Fibroblast of upper back skin (primary cell): ENCODE data around the gene CD300C.
"Not testable (repeated sequence)": the region's sequence is repeated elsewhere in the genome, so short reads cannot be mapped to it uniquely, and the experiment has no call there.

Experiments used
- DNase-seq: peaks from one replicate; pipeline ENCODE4 v3.0.0-alpha.2; 2013

CD300C gene

DNA sequence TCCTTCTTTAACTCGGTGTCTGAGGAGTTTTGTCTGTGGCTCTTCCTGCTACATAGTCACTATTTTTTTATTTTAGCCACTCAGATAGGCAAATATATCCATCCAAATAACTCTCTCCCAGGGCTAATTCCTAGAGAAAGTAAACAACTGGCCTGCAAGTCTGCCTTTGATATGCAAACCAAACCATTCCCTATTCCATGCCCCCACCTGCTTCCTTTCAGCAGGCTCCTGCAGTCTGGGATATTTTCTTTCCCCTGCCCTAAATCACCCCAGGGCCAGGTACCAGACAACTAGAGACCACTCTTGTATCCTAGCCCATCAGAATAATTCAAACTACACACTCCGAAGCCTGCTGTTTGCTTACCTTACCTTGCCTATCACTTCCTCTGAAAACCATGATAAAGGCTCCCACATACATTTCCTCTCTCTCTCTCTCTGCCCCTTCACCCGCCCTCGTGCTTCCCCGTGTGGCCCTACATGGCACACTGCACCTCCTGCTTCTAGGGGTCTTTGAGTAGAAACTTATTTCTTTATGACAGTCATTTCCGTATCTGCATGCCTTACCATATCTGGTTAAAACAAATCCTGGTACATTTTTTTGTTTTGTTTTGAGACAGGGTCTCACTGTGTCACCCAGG lies 13.1 kb upstream of the CD300C start:
- no peak for DNase-seq

DNA sequence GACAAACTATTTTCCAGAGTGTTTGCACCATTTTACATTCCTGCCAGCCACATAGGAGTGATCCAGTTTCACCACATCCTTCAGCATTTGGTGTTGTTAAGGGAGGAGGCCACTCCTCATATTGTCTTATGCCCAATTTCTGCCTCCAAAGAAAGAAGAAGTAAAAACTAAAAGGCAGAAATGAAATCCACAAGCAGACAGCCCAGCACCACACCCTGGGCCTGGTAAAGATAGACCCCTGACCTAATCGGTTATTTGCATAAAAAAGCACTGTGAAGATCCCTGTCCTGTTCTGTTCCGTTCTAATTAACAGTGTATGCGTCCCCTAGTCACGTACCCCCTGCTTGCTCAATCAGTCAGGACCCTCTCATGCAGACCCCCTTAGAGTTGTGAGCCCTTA lies 12.5 kb upstream of the CD300C start:
- DNase-seq, result not testable (repeated sequence)

DNA sequence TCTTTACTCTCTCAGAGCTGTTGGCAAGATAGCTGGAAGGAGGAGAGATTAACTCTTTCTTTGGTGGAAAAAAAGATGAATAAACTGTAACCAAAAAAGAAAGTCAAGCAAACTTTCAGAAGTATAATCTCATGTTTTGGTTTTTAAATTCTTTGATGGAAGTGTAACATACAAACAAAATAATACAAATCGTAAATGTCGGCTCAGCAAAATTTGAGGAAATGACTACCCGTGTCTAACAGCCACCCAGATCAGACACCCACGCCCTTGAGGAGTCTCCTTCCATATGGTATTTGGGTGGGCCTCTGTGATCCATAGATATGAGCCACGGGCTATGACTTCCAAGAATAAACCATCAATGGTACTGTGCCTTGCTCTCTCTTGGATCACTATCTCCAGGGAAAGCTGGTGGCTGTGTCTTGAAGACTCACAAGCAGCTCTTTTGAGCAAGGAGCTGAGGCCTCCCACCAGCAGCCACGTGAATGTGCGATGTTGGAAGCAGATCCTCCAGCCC lies 9.6 kb upstream of the CD300C start:
- DNase-seq, result no peak

DNA sequence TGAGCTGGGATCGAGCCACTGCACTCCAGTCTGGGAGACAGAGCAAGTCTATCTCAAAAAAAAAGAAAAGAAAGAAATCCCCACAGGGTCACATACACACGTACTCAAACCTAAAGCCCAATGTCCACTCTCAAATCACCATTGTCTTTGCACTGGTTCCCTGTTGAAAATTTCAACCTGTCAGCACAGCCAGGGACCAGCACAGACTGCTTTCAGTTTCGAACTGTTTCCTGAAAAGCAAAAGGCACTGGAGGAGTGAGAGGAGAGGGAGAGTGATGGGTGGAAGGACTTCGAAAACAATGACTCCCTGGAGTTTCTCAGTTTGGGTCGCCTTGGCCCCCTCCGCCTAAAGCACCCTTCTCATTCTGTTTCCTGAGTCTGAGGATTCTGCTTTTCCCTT lies 9.0 kb upstream of the CD300C start:
- no peak for DNase-seq

DNA sequence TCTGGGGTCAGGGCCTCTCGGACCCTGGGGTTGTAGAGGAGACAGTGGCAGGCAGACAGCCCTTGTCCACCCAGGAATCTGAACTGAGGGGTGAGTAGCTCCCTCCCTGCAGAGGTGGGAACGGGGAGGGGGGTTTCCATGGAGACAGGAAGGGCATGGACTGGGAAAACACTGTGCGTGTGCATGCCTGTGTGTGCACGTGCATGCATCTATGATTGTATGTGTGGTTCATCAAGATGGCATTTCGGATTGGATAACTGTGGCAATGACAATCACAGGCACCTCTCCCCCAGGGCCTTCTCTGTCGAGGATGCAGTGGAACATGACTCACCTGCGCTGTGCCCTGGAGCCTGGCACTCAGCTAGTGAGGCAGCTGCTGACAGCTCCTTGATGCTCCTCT lies 6.1 kb upstream of the CD300C start:
- no peak for DNase-seq

DNA sequence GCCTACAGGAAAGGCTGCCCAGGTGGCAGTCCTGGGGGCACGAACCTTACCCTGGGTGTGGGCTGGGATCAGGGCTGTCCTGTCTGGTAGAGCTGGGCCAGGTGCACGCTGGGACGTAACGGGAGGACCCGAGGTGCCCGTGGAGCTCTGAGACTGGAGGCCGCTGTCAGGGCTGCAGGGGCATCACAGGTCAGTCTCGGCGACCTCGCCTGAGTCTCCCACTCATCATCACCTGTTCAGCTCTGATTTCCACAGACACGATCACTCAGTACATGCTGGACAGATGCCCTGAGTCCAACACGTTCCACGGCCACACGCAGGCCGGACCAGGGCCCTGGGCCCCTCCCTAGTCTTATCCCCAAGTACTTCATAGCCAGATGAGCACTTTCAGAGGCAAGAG lies 4.7 kb upstream of the CD300C start:
- DNase-seq, result no peak

DNA sequence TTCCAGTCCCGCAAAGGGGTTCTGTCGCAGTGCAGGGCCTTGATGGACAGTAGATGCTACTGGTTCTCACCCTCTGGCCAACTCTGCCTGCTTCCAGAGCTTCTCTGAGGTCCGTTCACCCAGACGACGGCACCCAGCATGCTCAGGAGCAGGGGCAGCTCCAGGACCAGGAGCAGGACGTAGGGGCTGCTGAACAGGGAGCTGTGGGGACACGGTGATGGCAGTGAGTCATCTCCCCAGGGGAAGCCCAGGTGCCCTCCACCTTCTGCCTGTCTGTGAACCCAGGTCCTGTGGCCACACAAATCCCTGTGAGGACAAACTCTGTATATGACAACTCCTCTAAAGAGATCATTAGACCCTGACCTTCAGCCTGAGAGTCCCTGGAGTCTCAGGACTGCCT lies 3.4 kb upstream of the CD300C start:
- DNase-seq, result no peak

DNA sequence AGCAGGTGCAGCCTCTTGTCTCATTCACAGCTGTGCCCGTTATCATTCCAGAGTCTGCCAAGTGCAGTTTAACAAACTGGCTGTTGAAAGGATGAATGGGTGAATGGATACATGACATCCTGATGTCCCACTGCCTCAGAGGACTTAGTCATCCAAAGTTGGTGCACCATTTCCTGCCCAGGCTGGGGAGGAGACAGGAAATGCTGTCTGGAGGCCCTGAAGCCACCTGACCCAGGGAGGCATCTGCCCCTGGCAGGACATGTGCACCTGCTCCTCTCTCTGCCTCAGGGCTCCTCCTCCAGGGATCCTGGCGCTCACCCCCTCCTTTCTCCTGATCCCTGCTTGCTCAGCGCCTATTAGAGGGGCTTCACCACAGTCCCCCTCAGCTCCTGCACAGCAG lies 1.8 kb upstream of the CD300C start:
- no peak for DNase-seq

DNA sequence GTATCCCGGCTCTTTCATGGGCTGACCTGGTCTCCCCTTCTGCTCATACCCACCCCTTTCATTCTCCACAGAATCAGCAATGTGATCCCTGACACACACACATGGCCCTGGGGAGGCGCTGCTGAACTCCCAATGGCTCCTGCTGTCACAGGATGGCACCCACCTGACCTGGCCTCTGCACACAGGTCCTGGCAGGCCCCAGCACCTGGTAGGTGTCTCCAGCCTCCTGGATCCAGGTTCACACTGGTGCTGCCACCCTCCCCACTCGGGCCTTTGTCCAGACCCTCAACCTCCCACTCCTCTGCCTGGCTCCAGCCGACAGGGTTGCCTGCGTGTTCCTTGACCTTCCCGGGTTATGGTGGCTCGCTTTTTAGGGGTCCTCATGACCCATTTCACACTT lies 1.3 kb upstream of the CD300C start:
- no peak for DNase-seq

DNA sequence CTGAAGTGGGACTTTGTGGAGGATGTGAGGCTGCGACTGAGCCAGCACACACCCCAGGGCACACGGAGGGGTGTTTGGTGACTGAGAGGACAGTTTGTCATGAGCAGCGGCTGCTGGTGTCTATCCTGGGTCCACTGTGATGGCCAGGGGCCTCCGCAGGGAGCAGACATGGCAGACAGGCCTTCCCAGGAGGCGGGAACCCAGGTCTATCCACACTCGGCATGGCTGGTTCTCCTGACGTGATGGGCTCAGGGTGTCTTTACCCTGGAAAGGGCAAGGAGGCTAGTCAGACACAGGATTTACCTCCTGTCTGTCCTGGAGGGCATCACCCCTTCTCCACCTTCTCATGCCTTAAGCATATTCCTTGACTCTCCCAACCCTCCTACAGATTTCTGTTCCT lies 671 bp upstream of the CD300C start:
- DNase-seq, result no peak

DNA sequence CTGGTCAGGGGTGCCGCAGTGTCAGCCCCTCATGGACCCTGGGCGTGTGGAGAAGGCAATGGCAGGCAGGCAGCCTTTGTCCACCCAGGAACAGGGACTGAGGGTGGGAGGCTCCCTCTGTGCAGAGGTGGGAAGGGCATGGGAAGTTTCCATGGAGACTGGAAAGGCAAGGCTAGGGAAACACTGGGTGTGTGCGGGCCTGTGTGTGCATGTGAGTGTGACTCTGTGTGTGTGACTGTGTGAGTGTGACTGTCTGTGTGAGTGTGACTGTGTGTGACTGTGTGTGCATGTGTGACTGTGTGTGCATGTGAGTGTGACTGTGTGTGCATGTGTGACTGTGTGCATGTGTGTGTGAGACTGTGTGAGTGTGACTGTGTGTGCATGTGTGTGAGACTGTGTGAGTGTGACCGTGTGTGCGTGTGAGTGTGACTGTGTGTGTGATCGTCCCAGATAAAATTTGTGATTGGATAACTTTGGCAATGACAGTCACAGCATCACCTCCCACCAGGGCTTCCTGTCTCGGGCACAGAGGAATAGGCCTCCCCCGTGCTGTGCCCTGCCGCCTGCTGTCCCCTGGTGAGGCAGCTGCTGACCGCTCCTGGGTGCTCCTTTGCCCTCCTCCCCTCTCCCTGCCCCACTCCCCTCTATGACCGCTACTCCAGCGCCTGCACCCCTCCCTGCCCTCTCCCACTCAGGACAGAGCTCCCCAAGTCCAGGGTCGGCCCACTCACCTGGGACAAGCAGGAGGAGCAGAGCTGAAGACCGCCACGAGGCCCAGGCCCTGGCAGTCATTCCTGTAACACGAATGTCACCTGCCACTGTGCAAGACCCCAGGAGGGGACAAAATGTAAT lies 698 bp downstream of the CD300C start:
- DNase-seq, result no peak

DNA sequence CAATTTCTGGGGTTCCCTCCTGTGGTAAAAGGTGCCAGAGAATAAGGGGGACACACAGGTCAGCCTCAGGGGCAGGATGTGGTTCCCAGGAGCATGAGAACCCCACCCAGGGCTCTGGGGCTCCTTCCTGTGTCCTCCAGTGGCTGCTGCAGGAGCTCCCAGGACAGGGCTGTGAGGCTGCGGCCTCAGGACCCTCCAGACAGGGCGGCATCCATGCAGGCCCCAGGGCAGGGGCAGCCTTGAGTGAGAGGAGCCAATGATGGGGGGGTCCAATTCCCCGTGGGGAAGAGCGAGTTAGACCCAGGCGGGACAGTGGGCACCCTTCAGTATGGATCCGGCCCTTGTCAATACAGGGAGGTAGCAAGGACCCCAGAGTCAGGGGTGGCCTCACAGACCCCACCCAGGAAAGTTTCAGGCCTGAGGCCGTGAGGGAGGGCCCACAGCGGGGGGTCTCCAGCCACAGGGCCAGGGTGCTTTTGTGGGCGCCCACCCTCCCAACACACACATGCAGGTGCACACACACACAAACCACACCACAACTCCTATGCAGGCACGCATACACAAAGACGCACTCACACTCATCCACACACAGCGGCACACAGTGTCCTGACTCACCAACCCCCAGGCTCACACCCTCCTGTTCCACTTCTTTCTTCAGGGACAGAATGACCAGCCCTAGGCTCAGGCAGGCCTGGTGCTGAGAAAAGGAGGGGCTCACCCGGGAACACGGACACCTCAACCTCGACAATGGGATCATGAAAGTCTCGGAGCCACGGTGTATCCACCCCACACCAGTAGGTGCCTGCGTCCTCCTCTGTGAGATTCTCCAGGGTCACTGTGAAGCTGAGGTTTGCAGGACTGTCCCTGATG lies 1.8 kb downstream of the CD300C start:
- no peak for DNase-seq

DNA sequence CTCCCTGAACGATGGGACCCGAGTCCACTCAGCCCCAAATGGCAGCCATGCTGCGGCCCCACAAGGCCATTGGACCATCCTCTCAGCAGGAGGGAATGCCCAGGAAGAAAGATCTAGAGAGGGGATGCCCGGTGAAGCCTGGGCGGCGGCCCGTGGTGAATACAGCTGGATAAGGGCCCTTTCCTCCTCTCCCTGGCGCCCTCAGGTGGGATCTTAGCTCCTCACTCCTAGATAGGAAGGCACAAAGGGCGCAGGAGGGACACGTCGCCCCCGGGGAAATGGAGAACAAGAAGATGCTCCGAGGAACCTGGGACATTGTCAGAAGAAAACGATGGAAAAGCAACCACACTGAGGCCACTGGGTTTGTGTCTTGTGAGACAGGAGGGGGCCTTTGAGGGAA lies 2.5 kb downstream of the CD300C start:
- no peak for DNase-seq

DNA sequence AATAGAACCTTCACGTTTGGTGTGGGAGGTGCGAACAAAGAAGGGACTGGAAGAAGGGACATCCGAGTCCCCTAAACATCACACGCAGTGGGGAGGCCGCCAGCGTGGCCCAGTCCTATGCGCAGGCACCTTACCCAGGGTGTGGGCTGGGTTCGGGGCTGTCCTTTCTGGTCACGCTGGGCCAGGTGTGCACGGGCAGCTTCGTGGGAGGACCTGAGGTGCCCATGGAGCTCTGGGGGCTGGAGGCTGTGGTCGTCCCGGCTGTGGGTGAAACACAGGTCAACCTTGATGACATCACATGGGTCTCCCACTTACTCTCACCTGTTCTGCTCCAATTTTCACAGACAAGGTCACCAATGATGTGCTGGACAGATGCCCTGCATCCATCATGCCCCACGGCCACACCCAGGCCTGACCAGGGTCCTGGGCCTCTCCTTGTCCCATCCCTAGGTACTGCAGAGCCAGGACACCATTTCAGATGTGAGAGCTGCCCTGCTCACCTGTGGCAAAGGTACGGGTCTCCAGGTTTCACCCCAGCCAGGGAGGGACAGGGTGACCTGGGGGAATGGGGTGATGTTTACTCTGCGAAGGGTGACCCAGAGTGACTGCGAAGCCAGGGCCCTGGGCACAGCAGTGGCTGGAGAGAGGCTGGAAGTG lies 3.1 kb downstream of the CD300C start:
- DNase-seq, result no peak

DNA sequence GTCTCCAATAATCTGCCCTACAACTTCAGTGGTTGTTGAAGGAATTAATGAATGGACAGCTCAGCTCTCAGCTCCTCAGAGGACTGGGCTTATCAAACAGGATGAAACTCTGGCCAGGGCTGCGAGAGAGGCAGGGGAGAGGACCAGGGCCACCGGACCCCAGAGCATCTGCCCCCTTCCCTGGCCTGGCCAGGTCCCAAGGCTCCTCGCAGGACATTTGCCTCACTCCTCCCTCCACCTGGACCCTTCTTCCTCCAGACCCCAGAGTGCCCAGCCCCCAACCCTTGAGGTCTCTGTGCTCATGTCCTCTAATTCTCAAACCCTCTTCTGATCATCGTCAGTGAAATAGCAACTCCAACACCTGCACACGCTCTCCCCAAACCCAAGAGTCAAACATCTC lies 3.7 kb downstream of the CD300C start:
- no peak for DNase-seq

DNA sequence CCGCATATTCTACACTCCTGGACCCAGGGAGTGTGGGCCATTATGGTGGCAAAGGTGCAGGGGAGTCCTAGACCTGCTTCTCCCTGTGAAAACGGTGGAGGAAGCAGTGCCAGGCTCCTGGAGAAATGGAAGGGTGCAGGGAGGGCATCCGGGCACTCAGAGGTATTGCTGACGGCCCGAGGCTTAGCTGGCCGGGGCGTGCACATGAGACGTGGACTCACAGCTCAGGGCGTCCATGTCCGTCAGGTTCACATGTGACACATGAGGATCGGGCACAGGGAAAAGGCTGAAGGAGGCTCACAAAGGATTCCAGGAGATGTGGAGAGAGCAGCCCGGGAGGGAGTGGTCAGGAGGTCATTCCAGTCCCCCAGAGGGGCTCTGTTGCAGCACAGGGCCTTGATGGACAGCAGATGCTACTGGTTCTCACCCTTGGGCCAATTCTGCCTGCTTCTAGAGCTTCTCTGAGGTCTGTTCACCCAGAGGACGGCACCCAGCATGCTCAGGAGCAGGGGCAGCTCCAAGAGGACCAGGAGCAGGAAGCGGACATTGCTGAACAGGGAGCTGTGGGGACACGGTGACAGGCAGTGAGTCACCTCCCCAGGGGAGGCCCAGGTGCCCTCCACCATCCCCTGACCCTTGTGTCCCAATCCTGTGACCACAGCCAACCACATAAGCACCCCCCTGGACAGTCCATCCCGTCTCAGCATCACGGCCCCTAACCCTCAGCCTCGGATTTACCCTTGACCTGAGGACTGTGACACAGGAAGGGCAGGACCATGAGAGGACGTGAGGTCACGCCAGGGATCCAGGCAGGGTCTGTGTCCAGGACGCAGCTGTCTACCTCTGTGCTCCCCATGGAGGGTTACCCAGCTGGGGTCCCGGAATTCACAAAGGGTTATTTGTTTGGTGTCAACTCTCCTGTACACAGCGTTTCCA lies 4.5 kb downstream of the CD300C start:
- DNase-seq, result no peak

DNA sequence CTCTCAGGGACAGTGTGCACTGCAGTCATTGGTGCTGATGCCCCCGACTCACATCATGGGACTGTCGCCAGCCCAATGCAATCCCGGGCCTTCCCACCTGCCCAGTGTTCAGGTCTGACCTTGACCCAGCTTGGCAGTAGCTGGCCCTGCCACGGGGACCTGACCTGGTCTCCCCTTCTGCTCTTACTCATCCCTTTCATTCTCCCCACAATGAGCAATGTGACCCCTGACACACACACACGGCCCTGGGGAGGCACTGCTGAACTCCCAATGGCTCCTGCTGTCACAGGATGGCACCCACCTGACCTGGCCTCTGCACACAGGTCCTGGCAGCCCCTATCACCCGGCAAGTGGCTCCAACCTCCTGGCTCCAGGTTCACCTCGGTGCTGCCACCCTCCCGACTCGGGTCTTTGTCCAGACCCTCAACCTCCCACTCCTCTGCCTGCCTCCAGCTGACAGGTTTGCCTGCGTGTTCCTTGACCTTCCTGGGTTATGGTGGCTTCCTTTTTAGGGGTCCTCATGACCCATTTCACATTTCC lies 6.6 kb downstream of the CD300C start:
- no peak for DNase-seq

DNA sequence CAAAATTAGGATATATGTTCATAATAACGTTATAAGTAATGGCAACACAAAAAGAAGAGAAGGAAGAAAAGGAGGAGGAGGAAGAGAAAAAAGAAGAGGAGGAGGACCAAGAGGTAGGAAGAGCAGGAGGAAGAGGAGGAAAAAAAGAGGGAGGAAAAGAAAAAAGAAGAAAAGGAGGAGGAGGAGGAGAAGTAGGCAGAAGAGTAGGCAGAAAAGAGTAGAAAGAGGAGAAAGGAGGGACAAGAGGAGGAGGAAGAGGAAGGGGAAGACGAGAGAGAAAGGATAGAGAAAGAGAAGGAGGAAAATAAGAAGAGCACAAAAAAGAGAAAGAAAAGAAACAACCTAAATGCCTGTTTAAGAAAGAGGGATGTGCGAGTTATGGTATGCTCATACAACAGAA lies 9.0 kb downstream of the CD300C start:
- no peak for DNase-seq

DNA sequence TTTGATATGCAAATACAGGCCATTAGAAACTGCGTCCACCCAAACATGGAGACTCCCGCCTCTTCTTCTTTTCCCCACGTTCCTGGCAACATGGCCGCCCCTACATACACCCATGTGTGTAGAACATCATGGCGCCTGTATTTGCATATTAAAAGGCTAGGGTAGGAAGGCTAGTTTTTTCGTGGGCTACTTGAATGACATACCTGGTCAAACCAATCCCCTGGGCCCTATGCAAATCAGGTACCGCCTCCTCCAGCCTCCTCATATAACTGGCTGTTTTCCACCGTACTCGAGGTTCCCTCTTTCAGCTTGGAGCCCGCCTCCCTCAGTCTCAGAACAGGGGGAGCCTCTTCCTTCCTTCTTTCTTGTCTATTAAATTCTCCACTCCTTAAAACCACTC lies 13.8 kb downstream of the CD300C start:
- no peak for DNase-seq

DNA sequence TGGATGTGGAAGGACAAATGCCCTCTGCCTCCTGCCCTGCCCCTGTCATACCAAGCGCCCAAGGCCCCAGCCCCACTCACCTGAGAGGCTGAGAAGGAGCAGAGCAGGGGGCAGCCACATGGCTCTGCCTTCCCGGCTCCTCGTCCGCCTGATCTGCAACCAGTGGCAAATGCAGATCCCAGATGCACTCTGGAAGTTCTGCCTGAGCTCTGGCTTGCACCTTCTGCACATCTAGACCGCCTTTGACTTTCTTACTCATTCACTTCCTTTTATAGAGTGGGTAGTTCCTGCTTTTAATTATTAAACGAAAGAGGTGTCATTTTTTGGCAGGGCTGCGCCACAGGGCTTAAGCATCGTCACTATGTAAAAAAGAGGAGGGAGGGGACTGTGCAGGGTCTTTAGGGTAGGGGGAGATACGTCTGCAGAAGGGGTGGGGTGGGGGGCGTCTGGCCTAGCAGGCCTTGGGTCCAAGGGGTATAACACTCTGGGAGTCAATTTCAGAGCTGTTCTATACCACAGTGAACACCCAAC lies 14.6 kb downstream of the CD300C start, which contains the start of gene CD300LB:
Gene CD300LB (minus strand): TSS at position 245 of the 531 bp plus-strand sequence. CDS start 125 bp downstream, at position 120.
- DNase-seq, result no peak

DNA sequence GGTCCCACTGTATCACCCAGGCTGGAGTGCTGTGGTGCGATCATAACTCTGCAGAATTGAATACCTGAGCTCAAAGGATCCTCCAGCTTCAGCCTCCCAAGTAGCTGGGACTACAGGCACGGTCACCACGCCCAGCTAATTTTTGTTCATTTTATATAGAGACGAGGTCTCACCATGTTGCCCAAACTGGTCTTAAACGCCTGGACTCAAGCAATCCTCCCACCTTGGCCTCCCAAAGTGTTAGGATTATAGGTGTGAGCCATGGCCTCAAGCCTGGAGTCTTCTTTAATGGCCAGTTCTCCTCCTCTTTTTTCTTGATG lies 15.1 kb downstream of the CD300C start:
- no peak for DNase-seq
